ENCODE measurements around the gene CENPB. TPM values are rescaled to one million over a fixed set of nuclear protein-coding genes. Genes with fewer than 3 reads are reported as not detected.

The CENPB gene
- total RNA-seq, 5 donors from 2014 or later (not counting 1 experiment from before 2014, with no cell fraction given), result 37.0 to 79.0 (median 60.8) TPM

DNA sequence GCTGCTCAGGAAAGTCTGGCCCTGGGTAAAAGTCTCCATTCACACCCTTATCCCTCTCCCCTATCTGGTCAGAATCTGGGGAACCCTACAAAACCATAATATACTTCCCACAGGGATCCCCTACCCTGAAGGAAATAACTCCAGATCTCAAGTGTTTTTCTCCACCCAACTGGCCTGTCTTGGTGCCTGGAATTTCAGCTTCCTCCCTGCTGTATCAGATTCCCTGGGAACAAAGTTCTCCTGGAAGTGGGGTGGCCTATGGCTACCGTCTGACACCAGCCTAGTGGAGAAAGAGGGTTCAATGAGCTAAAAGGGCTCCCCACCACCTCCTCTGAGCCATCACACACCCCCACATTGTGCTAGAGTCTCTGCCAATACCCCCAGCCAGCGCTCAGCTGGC lies 39.1 kb downstream of the CENPB start:
- POLR2A ChIA-PET, result no interaction called here
- Mint-ChIP-seq H3K9me3 (no peaks in the 10 kb centered on the region), H3K36me3 (no peaks in the 10 kb centered on the region), H3K4me3 (peak overlapping the region in 1 of 3 donors; percentile 34), H3K27ac (peak overlapping the region in 1 of 2 donors; percentile 11), H3K4me1 (peaks cover 11 to 23% (median 18%) of the 10 kb centered on the region in 3 donors), H3K27me3 (peaks cover 0 to 24% of the 10 kb centered on the region in 2 donors)
- H3K27me3 ChIP-seq (replicated peaks in 1 of 2; ENCODE audit: control insufficient read depth in 2 of 2, extremely low read depth in 1 of 2, insufficient read depth in 2 of 2, low read length in 1 of 2), result peaks cover 0 to 58% of the 10 kb centered on the region in 2 experiments
- no peak overlapping the region for H3K27ac ChIP-seq (ENCODE audit: low read length)
- H3K4me1 ChIP-seq (ENCODE audit: control insufficient read depth in 1 of 2, extremely low read depth in 1 of 2, insufficient read depth in 2 of 2, low read length in 2 of 2), result peaks cover 0 to 13% of the 10 kb centered on the region in 2 experiments
- no peaks in the 10 kb centered on the region for H3K36me3 ChIP-seq (ENCODE audit: control insufficient read depth in 2 of 2, extremely low read depth in 1 of 2, insufficient read depth in 1 of 2, low read length in 1 of 2)
- H3K4me3 ChIP-seq (ENCODE audit: control insufficient read depth in 1 of 2, extremely low read depth in 1 of 2, low read length in 1 of 2), result no peak overlapping the region
- DNase-seq (no peak), ATAC-seq (replicated peaks in 1 of 4) (no peak)
- CTCF ChIA-PET, result no interaction called here
- no CpG with 5 or more reads among the region's 2 CpGs for WGBS (ENCODE audit: insufficient coverage)
- H3K9me3 ChIP-seq, result no peaks in the 10 kb centered on the region

DNA sequence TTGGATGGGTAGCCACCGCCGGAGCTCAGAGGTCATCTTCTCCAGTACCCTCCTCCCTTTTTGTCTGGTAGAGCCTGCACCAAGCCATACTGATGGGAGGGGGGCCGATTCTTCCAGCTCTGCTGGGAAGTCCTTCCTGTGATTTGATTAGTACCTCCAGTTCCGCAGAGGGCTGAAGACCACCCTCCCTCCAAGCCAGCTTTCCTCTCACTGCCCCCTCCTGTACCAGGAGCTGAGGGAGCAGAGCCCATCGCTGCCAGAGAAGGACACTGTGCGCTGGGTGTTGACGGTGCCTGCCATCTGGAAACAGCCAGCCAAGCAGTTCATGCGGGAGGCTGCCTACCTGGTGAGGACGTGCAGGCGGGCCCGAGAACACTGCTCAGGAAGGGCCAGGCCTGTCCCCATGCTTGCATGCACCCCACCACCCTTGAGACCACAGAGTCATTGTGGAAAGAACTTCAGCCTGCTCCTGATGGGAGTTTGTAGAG lies 40.8 kb downstream of the CENPB start:
- DNase-seq (no peak), ATAC-seq (replicated peaks in 1 of 4) (no peak)
- Mint-ChIP-seq H3K27me3 (peaks cover 0 to 24% of the 10 kb centered on the region in 2 donors), H3K9me3 (no peaks in the 10 kb centered on the region), H3K27ac (no peak overlapping the region), H3K36me3 (no peaks in the 10 kb centered on the region), H3K4me1 (peaks cover 7 to 15% (median 13%) of the 10 kb centered on the region in 3 donors), H3K4me3 (peak overlapping the region in 1 of 3 donors; percentile 82)
- H3K4me1 ChIP-seq (ENCODE audit: control insufficient read depth in 1 of 2, extremely low read depth in 1 of 2, insufficient read depth in 2 of 2, low read length in 2 of 2), result peaks cover 0 to 13% of the 10 kb centered on the region in 2 experiments
- H3K9me3 ChIP-seq, result no peaks in the 10 kb centered on the region
- no peak overlapping the region for H3K27ac ChIP-seq (ENCODE audit: low read length)
- ChIA-PET CTCF (no interaction called here), POLR2A (interaction anchor here in 1 of 2 donors (0.6 kb wide), 1 partner anchor 1275 kb away, joined by 4 read pairs; the partner anchor contains the start of gene SNRPB)
- WGBS (ENCODE audit: insufficient coverage), result 100% methylated on average over 2 of the region's 11 CpGs
- no peak overlapping the region for H3K4me3 ChIP-seq (ENCODE audit: control insufficient read depth in 1 of 2, extremely low read depth in 1 of 2, low read length in 1 of 2)
- no peaks in the 10 kb centered on the region for H3K36me3 ChIP-seq (ENCODE audit: control insufficient read depth in 2 of 2, extremely low read depth in 1 of 2, insufficient read depth in 1 of 2, low read length in 1 of 2)
- peaks cover 0 to 56% of the 10 kb centered on the region in 2 experiments for H3K27me3 ChIP-seq (replicated peaks in 1 of 2; ENCODE audit: control insufficient read depth in 2 of 2, extremely low read depth in 1 of 2, insufficient read depth in 2 of 2, low read length in 1 of 2)

DNA sequence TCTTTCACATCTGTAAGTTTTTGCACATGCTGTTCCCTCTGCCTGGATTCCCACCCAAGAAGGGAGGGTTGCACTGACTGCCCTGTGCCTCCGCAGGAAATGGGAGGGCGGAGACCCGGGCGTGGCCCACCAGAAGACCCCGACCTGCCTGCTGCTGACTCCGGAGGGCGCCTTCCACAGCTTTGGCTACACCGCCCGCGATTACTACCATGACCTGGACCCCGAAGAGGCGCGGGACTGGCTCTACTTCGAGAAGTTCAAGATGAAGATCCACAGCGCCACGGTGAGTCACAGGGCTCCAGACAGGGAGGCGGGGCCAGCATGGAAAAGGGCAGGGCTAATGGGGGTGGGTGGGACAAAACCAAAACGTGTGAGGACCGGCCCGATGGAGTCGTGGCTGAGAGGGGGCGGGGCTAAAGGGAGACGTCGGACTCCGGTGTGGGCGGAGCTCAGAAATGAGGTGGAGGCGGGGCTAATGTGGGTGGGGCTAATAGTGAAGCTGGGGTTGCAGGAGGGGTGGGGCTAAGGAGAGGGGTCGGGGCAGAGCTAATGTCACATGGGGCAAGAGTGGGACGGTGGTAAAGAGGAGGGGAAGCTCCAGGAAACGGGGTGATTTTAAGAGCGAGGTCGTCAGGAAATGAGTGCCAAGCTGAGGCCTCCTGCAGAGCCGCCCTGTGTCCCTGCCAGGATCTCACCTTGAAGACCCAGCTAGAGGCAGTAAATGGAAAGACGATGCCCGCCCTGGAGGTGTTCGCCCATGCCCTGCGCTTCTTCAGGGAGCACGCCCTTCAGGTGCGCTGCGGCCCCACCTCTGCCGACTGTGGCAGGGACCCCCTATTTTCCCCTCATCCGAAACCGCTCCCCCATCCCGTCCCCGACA lies 41.5 kb downstream of the CENPB start:
- CTCF ChIA-PET, result interaction anchor here in 1 of 2 donors (0.6 kb wide), 2 partner anchors 291 to 361 kb away, joined by 3 read pairs; no protein-coding TSS in a partner anchor
- POLR2A ChIA-PET, result interaction anchor here in 1 of 2 donors (0.6 kb wide), 1 partner anchor 1274 kb away, joined by 4 read pairs; the partner anchor contains the start of gene SNRPB
- Histone ChIP-seq H3K27me3 (replicated peaks in 1 of 2; ENCODE audit: control insufficient read depth in 2 of 2, extremely low read depth in 1 of 2, insufficient read depth in 2 of 2, low read length in 1 of 2) (peaks cover 0 to 58% of the 10 kb centered on the region in 2 experiments), H3K36me3 (ENCODE audit: control insufficient read depth in 2 of 2, extremely low read depth in 1 of 2, insufficient read depth in 1 of 2, low read length in 1 of 2) (no peaks in the 10 kb centered on the region), H3K4me1 (ENCODE audit: control insufficient read depth in 1 of 2, extremely low read depth in 1 of 2, insufficient read depth in 2 of 2, low read length in 2 of 2) (peaks cover 0 to 13% of the 10 kb centered on the region in 2 experiments), H3K9me3 (no peaks in the 10 kb centered on the region), H3K4me3 (ENCODE audit: control insufficient read depth in 1 of 2, extremely low read depth in 1 of 2, low read length in 1 of 2) (peak overlapping the region in 1 of 2 donors; percentile 30), H3K27ac (ENCODE audit: low read length) (no peak overlapping the region)
- peaks cover 7 to 14% (median 13%) of the 10 kb centered on the region in 3 donors for H3K4me1 Mint-ChIP-seq
- ATAC-seq (replicated peaks in 1 of 4) (peak; percentile 70 to 90 (median 80)), DNase-seq (peak; percentile 29 to 78 (median 62))
- H3K36me3 Mint-ChIP-seq, result no peaks in the 10 kb centered on the region
- H3K27me3 Mint-ChIP-seq, result peaks cover 0 to 23% of the 10 kb centered on the region in 2 donors
- peak overlapping the region in 1 of 2 donors; percentile 3 for H3K27ac Mint-ChIP-seq
- peak overlapping the region; percentile 56 to 82 (median 62) for H3K4me3 Mint-ChIP-seq
- 43% methylated on average over 33 of the region's 45 CpGs for WGBS (ENCODE audit: insufficient coverage)
- no peaks in the 10 kb centered on the region for H3K9me3 Mint-ChIP-seq

DNA sequence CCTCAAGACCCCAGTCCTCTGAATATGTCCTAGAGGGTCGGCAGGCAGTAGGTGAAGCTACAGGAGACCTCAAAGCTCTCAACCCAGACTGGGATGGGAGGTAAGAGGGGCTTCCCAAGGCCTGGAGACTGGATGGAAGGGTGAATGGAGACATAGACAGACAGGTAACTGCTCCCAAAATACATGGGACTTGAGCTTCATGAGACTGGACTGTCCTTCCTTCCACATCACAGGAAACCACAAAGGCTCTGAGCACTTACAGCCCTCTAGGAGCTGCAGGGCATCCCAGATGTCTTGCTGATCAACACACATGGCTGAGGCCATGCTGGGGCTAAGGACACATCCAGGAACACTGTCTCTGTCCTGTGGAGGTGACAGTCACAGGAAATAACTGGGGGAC lies 42.5 kb downstream of the CENPB start:
- Mint-ChIP-seq H3K27me3 (peaks cover 0 to 22% of the 10 kb centered on the region in 2 donors), H3K9me3 (no peaks in the 10 kb centered on the region), H3K36me3 (no peaks in the 10 kb centered on the region), H3K4me3 (peak overlapping the region in 1 of 3 donors; percentile 82), H3K27ac (no peak overlapping the region), H3K4me1 (peaks cover 7 to 14% (median 13%) of the 10 kb centered on the region in 3 donors)
- Histone ChIP-seq H3K9me3 (no peaks in the 10 kb centered on the region), H3K27me3 (replicated peaks in 1 of 2; ENCODE audit: control insufficient read depth in 2 of 2, extremely low read depth in 1 of 2, insufficient read depth in 2 of 2, low read length in 1 of 2) (peaks cover 0 to 54% of the 10 kb centered on the region in 2 experiments), H3K36me3 (ENCODE audit: control insufficient read depth in 2 of 2, extremely low read depth in 1 of 2, insufficient read depth in 1 of 2, low read length in 1 of 2) (no peaks in the 10 kb centered on the region), H3K4me1 (ENCODE audit: control insufficient read depth in 1 of 2, extremely low read depth in 1 of 2, insufficient read depth in 2 of 2, low read length in 2 of 2) (peaks cover 0 to 13% of the 10 kb centered on the region in 2 experiments), H3K4me3 (ENCODE audit: control insufficient read depth in 1 of 2, extremely low read depth in 1 of 2, low read length in 1 of 2) (no peak overlapping the region), H3K27ac (ENCODE audit: low read length) (no peak overlapping the region)
- no peak for ATAC-seq (replicated peaks in 1 of 4)
- WGBS (ENCODE audit: insufficient coverage), result no CpG with 5 or more reads among the region's 1 CpG
- no peak for DNase-seq
- CTCF ChIA-PET, result interaction anchor here in 1 of 2 donors (0.5 kb wide), 1 partner anchor 1343 kb away, joined by 3 read pairs; no protein-coding TSS in a partner anchor
- POLR2A ChIA-PET, result no interaction called here

DNA sequence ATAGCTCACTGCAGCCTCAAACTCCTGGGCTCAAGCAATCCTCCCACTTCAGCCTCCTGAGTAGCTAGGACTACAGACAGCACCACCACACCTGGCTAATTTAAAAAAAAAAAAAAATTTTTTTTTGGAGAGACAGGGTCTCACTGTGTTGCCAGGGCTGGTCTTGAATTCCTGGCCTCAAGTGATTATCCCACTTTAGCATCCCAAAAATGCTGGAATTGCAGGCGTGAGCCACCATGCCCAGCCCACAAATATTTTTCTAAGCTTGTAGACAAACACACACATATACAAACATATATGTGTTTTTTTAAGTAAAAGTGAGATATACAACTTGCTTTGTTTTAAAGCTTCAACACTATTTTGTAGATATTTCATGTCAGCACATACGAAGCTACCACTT lies 43.3 kb downstream of the CENPB start:
- H3K27me3 Mint-ChIP-seq, result peaks cover 0 to 18% of the 10 kb centered on the region in 2 donors
- Histone ChIP-seq H3K27me3 (replicated peaks in 1 of 2; ENCODE audit: control insufficient read depth in 2 of 2, extremely low read depth in 1 of 2, insufficient read depth in 2 of 2, low read length in 1 of 2) (peaks cover 0 to 47% of the 10 kb centered on the region in 2 experiments), H3K4me1 (ENCODE audit: control insufficient read depth in 1 of 2, extremely low read depth in 1 of 2, insufficient read depth in 2 of 2, low read length in 2 of 2) (peaks cover 0 to 13% of the 10 kb centered on the region in 2 experiments), H3K27ac (ENCODE audit: low read length) (no peak overlapping the region), H3K4me3 (ENCODE audit: control insufficient read depth in 1 of 2, extremely low read depth in 1 of 2, low read length in 1 of 2) (no peak overlapping the region), H3K36me3 (ENCODE audit: control insufficient read depth in 2 of 2, extremely low read depth in 1 of 2, insufficient read depth in 1 of 2, low read length in 1 of 2) (no peaks in the 10 kb centered on the region), H3K9me3 (no peaks in the 10 kb centered on the region)
- H3K9me3 Mint-ChIP-seq, result no peaks in the 10 kb centered on the region
- peaks cover 7 to 14% (median 13%) of the 10 kb centered on the region in 3 donors for H3K4me1 Mint-ChIP-seq
- CTCF ChIA-PET, result no interaction called here
- H3K4me3 Mint-ChIP-seq, result no peak overlapping the region
- WGBS (ENCODE audit: insufficient coverage), result no CpG with 5 or more reads among the region's 2 CpGs
- POLR2A ChIA-PET, result interaction anchor here in 1 of 2 donors (0.6 kb wide), 1 partner anchor 23 kb away, joined by 4 read pairs; no protein-coding TSS in a partner anchor
- ATAC-seq (replicated peaks in 1 of 4), result no peak
- H3K36me3 Mint-ChIP-seq, result no peaks in the 10 kb centered on the region
- no peak overlapping the region for H3K27ac Mint-ChIP-seq
- no peak for DNase-seq

DNA sequence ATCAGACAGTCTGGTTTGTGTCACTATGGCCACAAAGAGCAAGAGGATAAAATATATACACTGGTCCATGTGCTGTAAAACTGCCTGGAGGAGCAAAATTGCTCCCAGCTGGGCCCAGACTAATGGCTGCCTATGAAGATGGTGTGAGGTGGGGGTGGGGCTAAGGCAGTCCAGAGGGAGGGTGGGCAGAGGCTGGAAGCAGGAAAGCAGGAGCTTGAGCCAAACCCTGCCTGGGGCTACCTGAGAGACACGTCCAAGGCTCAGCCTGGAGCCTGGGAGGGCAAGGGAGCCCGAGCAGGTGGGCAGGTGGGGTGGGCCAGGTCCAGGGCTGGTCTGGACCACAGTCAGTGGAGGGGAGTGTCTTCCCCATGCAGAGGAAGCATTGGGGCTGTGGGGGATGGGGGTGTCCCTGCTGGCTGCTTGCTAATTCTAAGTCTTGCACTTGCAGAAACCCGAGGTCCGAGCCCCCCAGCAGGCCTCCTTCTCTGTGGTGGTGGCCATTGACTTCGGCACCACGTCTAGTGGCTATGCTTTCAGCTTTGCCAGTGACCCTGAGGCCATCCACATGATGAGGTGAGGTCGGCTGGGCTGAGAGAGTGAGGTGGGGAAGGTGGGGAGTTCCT lies 44.6 kb downstream of the CENPB start:
- Histone ChIP-seq H3K9me3 (no peaks in the 10 kb centered on the region), H3K27me3 (replicated peaks in 1 of 2; ENCODE audit: control insufficient read depth in 2 of 2, extremely low read depth in 1 of 2, insufficient read depth in 2 of 2, low read length in 1 of 2) (peaks cover 0 to 35% of the 10 kb centered on the region in 2 experiments), H3K4me3 (ENCODE audit: control insufficient read depth in 1 of 2, extremely low read depth in 1 of 2, low read length in 1 of 2) (no peak overlapping the region), H3K36me3 (ENCODE audit: control insufficient read depth in 2 of 2, extremely low read depth in 1 of 2, insufficient read depth in 1 of 2, low read length in 1 of 2) (no peaks in the 10 kb centered on the region), H3K27ac (ENCODE audit: low read length) (no peak overlapping the region), H3K4me1 (ENCODE audit: control insufficient read depth in 1 of 2, extremely low read depth in 1 of 2, insufficient read depth in 2 of 2, low read length in 2 of 2) (peaks cover 0 to 13% of the 10 kb centered on the region in 2 experiments)
- H3K27me3 Mint-ChIP-seq, result peaks cover 0 to 13% of the 10 kb centered on the region in 2 donors
- POLR2A ChIA-PET, result interaction anchor here in 1 of 2 donors (0.6 kb wide), 1 partner anchor 181 kb away, joined by 3 read pairs; no protein-coding TSS in a partner anchor
- peaks cover 7 to 14% (median 13%) of the 10 kb centered on the region in 3 donors for H3K4me1 Mint-ChIP-seq
- no peak for ATAC-seq (replicated peaks in 1 of 4)
- no peaks in the 10 kb centered on the region for H3K9me3 Mint-ChIP-seq
- CTCF ChIA-PET, result no interaction called here
- H3K27ac Mint-ChIP-seq, result no peak overlapping the region
- 73% methylated on average over 5 of the region's 7 CpGs for WGBS (ENCODE audit: insufficient coverage)
- no peak for DNase-seq
- H3K36me3 Mint-ChIP-seq, result no peaks in the 10 kb centered on the region
- H3K4me3 Mint-ChIP-seq, result no peak overlapping the region
